Keratinocyte (primary cell): ENCODE results near the gene IKZF5. TPM values are rescaled to one million over a fixed set of nuclear protein-coding genes. Genes with fewer than 3 reads are reported as not detected.

ENCODE experiments used
- DNase-seq: peaks from one replicate; pipeline ENCODE4 v3.0.0-alpha.2; 2011; ENCODE audit warnings: low read depth, missing footprints, low spot score
- FAIRE-seq: peaks from 2 replicates; lab custom pipeline; 2011; peaks lifted over from hg19 to GRCh38; lab: Jason Lieb, UNC
- H2AFZ ChIP-seq: 2 replicates; pipeline ENCODE4 v1.6.0; 2012; ENCODE audit warnings: low read length, control low read depth, inconsistent platforms; ENCODE audit not compliant: control insufficient read depth
- H3K27ac ChIP-seq: 2 replicates; pipeline ENCODE4 v1.5.1; 2011; ENCODE audit warnings: low read length; ENCODE audit not compliant: control insufficient read depth, insufficient read depth
- H3K27me3 ChIP-seq: 3 replicates; pipeline ENCODE4 v1.6.0; 2011; ENCODE audit warnings: low read length; ENCODE audit not compliant: control insufficient read depth, insufficient read depth; ENCODE audit errors: extremely low read depth
- H3K36me3 ChIP-seq, 2 experiments: 2 replicates in 1 of 2; 3 replicates in 1 of 2; pipeline ENCODE4 v1.5.1; 2011; ENCODE audit warnings: low read length in 2 of 2, mild to moderate bottlenecking in 1 of 2; ENCODE audit not compliant: control insufficient read depth in 2 of 2, insufficient read depth in 2 of 2; ENCODE audit errors: extremely low read depth in 1 of 2
- H3K4me1 ChIP-seq: 3 replicates; pipeline ENCODE4 v1.5.1; 2011; ENCODE audit warnings: low read length; ENCODE audit not compliant: control insufficient read depth, insufficient read depth; ENCODE audit errors: extremely low read depth
- H3K4me2 ChIP-seq: 3 replicates; pipeline ENCODE4 v1.6.0; 2011; ENCODE audit warnings: low read depth, low read length; ENCODE audit not compliant: control insufficient read depth, insufficient read depth; ENCODE audit errors: extremely low read depth
- H3K4me3 ChIP-seq, 3 experiments: fragments of 200-600 bp in 1 of 3; sonication (generic) in 1 of 3; 2 replicates in 2 of 3; 3 replicates in 1 of 3; pipeline ENCODE4 v1.5.1; 2011 to 2016; ENCODE audit warnings: low read length in 3 of 3, mild to moderate bottlenecking in 3 of 3, control low read depth in 2 of 3, inconsistent platforms in 1 of 3, low read depth in 1 of 3, mixed read lengths in 1 of 3, mixed run types in 1 of 3, moderate library complexity in 1 of 3; ENCODE audit not compliant: control insufficient read depth in 2 of 3, insufficient read depth in 2 of 3; ENCODE audit errors: extremely low read depth in 1 of 3
- H3K79me2 ChIP-seq: 2 replicates; pipeline ENCODE4 v1.6.0; 2012; ENCODE audit warnings: low read length; ENCODE audit not compliant: control insufficient read depth, insufficient read depth
- H3K9ac ChIP-seq: 3 replicates; pipeline ENCODE4 v1.6.0; 2011; ENCODE audit warnings: low read length; ENCODE audit not compliant: control insufficient read depth, insufficient read depth; ENCODE audit errors: extremely low read depth
- H3K9me1 ChIP-seq: 3 replicates; pipeline ENCODE4 v1.6.0; 2011; ENCODE audit warnings: low read length; ENCODE audit not compliant: control insufficient read depth, insufficient read depth; ENCODE audit errors: extremely low read depth
- H3K9me3 ChIP-seq: 2 replicates; pipeline ENCODE4 v1.5.1; 2012; ENCODE audit warnings: low read depth, low read length; ENCODE audit not compliant: control insufficient read depth
- H4K20me1 ChIP-seq: 3 replicates; pipeline ENCODE4 v1.6.0; 2011; ENCODE audit warnings: low read length; ENCODE audit not compliant: control insufficient read depth, insufficient read depth; ENCODE audit errors: extremely low read depth
- EZH2 ChIP-seq: IDR thresholded peaks from one replicate; pipeline ENCODE4 v1.6.1; 2012; ENCODE audit warnings: inconsistent platforms, mild to moderate bottlenecking, low read length, moderate library complexity
- dilution Hi-C: fragments of 300-500 bp; cut with MboI; formaldehyde crosslinking; loops from one replicate; pipeline ENCODE4 v1.7.0; 2020; ENCODE audit warnings: low sequenced_read_pairs; ENCODE audit not compliant: extremely low pct_ligation_motif_present
- polyA plus RNA-seq, 5 experiments: library from polyadenylated mRNA; depleted of rRNA in 3 of 5; stranded (reverse) in 3 of 5; stranded (forward) in 1 of 5; unstranded in 1 of 5; fragments of >200 nt; gene quantifications; 1 replicate in 1 of 5; 2 replicates in 3 of 5; 3 replicates in 1 of 5; pipeline versions ENCODE4 v1.2.1 to v1.2.3, GENCODE V29; 2011 to 2012; ENCODE audit warnings: missing spikeins in 2 of 5, low read depth in 1 of 5, low replicate concordance in 1 of 5
- TF ChIP-seq, protein P1 (sequence below), 3 experiments: IDR thresholded peaks in 1 of 3; conservative IDR thresholded peaks in 1 of 3; optimal IDR thresholded peaks in 1 of 3; 2 replicates in 2 of 3; 3 replicates in 1 of 3; pipeline versions ENCODE3 to v1.5.1; 2011; ENCODE audit warnings: low read length in 3 of 3, mild to moderate bottlenecking in 3 of 3, moderate library complexity in 2 of 3, control low read depth in 1 of 3, inconsistent platforms in 1 of 3; ENCODE audit not compliant: insufficient read depth in 2 of 3; ENCODE audit errors: extremely low read depth in 1 of 3

IKZF5 gene
- polyA plus RNA-seq, 1 donor (not counting 4 experiments of a cell fraction or from before 2014, with no cell fraction given): 6.5 TPM

DNA sequence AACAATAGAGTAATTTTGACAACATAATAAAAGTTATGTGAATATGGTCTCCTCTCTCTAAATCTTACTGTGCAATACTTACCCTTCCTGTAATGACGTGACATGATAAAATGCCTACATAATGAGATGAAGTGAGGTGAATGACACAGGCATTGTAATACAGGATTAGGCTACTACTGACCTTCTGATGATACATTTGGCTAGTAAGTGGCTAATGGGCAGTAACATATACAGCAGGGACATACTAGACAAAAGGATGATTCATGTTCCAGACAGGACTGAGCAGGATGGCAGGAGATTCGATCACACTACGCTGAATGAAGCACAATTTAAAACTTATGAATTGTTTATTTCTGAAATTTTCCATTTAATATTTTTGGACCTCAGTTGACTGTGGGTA, 59.3 kb downstream of the IKZF5 start:
- no peaks in the 10 kb centered on the region for H4K20me1 ChIP-seq

More for the DNA sequence above, 59.3 kb downstream of the IKZF5 start:
- TF ChIP-seq, protein P1, sequence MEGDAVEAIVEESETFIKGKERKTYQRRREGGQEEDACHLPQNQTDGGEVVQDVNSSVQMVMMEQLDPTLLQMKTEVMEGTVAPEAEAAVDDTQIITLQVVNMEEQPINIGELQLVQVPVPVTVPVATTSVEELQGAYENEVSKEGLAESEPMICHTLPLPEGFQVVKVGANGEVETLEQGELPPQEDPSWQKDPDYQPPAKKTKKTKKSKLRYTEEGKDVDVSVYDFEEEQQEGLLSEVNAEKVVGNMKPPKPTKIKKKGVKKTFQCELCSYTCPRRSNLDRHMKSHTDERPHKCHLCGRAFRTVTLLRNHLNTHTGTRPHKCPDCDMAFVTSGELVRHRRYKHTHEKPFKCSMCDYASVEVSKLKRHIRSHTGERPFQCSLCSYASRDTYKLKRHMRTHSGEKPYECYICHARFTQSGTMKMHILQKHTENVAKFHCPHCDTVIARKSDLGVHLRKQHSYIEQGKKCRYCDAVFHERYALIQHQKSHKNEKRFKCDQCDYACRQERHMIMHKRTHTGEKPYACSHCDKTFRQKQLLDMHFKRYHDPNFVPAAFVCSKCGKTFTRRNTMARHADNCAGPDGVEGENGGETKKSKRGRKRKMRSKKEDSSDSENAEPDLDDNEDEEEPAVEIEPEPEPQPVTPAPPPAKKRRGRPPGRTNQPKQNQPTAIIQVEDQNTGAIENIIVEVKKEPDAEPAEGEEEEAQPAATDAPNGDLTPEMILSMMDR (optimal IDR thresholded peaks at IDR 0.05 in 1 of 3, IDR thresholded peaks at IDR 0.05 in 1 of 3, conservative IDR thresholded peaks at IDR 0.05 in 1 of 3; ENCODE audit: extremely low read depth in 1 of 3, insufficient read depth in 2 of 3, low read length in 3 of 3): no peak
- TF ChIP-seq EZH2: no peak
- Histone ChIP-seq H3K4me1 (peaks cover 3% of the 10 kb centered on the region), H3K4me3 (no peak overlapping the region), H3K27ac (no peak overlapping the region), H3K9me1 (no peaks in the 10 kb centered on the region), H3K9ac (no peak overlapping the region), H3K79me2 (peaks cover 8% of the 10 kb centered on the region), H3K9me3 (no peaks in the 10 kb centered on the region), H3K27me3 (no peaks in the 10 kb centered on the region), H3K36me3 (peaks cover 2 to 3% of the 10 kb centered on the region in 2 experiments), H3K4me2 (no peak overlapping the region), H2AFZ (no peak overlapping the region)
- no peak for DNase-seq
- no peak for FAIRE-seq
- dilution Hi-C loops: no loop called here

Other genes with a start within 250 kb of the IKZF5 start
- 0.34 to 0.93 TPM (median 0.58 TPM) in 3 replicates for gene CUZD1, start 162.9 kb downstream of the IKZF5 start, polyA plus RNA-seq
- 2.7 to 4.5 TPM (median 3.8 TPM) in 3 replicates for gene FAM24B, start 129.2 kb downstream of the IKZF5 start, polyA plus RNA-seq
- gene FAM24A, start 98.2 kb downstream of the IKZF5 start, polyA plus RNA-seq: not detected in 3 replicates
- gene C10orf88, start 54.6 kb downstream of the IKZF5 start, polyA plus RNA-seq: 4.5 to 8.4 TPM (median 5.2 TPM) in 3 replicates
- 4.1 to 5.6 TPM (median 4.2 TPM) in 3 replicates for gene PSTK, start 28.4 kb downstream of the IKZF5 start, polyA plus RNA-seq
- gene ACADSB, start 211 bp upstream of the IKZF5 start, polyA plus RNA-seq: 5.0 to 10.1 TPM (median 6.0 TPM) in 3 replicates
- not detected in 3 replicates for gene HMX3, start 127.2 kb upstream of the IKZF5 start, polyA plus RNA-seq
- not detected in 3 replicates for gene HMX2, start 139.3 kb upstream of the IKZF5 start, polyA plus RNA-seq
- 140 to 171 TPM (median 162 TPM) in 3 replicates for gene BUB3, start 145.6 kb upstream of the IKZF5 start, polyA plus RNA-seq